Cerebellar nuclear complex (tissue), 1 donor: ENCODE measurements around the gene RASAL2.
"Not testable (repeated sequence)": the region's sequence is repeated elsewhere in the genome, so short reads cannot be mapped to it uniquely, and the experiment has no call there.

ENCODE experiments used
- DNase-seq, 2 experiments: peaks; one replicate each; lab custom pipeline; 2025; lab: John Stamatoyannopoulos, UW

RASAL2 gene

DNA sequence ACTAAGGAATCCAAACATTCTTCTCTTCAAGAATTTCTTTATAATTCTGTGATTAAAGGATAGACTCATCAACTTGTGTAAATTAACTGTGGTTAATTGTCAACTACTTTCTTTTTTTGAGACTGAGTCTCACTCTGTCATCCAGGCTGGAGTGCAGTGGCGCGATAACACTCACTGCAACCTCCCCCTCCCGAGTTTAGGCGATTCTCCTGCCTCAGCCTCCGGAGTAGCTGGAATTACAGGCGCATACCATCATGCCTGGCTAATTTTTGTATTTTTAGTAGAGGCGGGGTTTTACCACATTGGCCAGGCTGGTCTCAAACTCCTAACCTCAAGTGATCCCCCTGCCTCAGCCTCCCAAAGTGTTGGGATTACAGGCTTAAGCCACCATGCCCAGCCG, 296.4 kb downstream of the RASAL2 start:
- DNase-seq, result not testable (repeated sequence)

DNA sequence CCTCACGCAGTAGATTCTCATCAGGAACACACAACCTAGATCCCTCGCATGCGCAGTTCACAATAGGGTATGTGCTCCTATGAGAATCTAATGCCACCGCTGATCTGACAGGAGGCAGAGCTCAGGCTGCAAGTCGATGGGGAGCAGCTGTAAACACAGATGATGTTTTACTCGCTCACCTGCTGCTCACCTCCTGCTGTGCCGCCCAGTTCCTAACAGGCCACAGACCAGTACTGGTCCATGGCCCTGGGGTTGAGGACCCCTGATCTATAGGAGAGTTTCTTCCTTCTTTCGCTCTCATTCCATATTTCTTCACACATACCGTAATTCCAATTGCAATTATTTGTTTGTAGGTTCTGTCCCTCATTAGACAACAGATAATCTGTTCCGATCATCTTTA, 299.5 kb downstream of the RASAL2 start:
- no peak for DNase-seq

DNA sequence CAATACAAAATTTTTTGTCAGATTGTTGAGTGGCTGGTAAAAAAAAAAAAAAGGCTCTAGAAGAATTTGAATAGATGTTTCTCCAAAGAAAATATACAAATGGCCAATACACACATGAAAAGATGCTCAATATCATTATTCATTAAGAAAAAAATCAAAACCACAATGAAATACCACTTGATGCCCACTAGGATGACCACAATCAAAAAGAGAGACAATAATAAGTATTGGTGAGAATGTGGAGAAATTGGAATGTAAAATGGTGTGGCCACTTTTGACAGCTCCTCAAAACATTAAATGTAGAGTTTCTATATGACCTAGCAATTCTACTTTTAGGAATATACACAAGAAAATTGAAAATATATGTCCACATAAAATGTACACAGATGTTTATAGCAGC, 302.9 kb downstream of the RASAL2 start:
- DNase-seq, result no peak

DNA sequence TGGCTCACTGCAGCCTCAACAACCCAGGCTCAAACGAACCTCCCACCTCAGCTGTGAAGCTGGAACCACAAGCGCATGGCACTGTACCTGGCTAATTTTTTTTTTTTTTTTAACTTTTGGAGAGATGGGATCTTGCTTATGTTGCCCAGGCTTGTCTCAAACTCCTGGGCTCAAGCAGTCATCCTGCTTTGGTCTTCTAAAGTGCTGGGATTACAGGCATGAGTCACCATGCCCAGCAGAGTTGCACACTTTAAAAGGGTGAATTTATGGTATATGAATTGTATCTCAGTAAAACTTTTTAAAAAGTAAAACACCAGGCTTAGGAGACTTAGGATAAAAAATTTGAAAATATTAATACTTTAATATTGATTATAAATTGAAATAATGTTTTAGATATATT, 303.8 kb downstream of the RASAL2 start:
- DNase-seq, result no peak

DNA sequence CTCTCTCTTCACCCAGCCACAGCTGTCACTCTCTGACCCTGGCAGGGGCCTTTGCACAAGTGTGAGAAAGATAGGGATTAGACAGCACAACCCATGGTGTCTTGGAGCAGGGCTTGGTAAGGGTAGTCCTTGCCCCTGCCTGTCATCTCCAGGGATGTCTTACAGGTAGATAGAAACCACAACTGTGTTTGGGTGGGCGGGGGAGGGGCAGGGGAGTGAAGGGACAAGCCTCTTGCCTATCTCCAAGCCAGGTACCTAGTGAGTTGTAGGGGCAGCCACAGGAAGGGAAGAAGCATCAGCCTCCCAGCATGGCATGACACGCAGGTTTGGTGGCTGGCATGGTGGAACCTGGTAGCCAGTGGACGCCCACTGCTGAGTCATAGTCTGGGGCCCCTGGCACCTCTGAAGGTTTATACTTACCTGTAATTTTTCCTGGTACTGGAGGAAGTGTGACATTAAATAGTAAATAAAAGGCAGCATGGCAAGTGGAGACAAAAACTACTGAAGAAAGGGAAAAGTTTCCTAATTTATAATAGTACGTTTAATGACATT, 305.3 kb downstream of the RASAL2 start:
- no peak for DNase-seq

DNA sequence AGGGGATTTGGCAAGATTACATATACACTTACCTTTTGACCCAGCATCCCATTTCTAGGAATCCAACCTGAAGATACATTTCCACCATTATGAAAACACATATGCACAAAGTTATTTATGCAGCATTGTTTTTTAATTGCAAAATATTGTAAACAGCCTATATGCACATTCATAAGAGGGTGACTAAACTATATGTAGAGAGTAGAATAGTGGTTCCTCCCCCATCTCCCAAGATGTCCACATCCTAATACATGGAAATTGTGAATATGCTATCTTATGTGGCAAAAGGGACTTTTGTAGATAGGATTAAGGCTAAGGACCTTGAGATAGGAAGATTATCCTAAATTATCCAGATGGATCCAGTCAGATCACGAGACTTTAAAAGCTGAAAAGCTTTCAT, 311.2 kb downstream of the RASAL2 start:
- DNase-seq, result no peak

DNA sequence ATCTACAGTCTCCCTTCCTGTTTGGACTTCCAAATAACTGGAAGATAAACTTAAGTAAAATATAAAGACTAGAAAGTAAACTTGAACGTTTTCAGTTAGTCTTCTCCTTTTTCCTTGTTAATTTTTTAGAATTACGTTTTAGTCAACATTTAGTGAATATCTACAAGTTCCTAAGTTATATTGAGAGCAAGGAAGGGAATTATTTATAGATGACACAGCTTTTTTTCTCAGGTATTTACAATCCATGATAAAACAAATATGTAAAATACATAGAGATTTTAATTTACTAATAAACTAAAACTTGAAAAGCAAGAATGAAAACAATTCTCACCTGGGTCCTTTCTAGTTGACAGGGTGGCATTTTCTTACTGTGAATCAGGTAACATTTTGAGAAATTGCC, 313.3 kb downstream of the RASAL2 start:
- DNase-seq, result no peak

DNA sequence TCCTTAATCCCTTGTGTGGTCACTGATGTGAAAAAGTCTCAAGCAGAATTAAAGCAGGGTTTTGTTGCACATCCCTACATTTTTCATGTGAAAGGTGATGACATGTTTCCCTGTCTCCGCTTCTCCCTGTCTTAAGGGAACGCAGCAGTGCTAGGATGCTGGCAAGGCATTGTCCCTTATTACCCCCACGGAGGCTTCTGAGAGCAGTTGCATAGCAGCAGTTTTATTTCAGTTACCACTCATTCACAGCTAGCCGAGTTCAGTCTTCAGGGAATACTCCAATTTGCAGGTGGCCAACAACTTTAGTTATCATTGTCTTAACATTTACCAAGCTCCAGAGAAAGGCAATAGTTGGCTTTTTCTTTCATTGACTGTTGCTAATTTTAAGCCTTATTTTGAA, 313.8 kb downstream of the RASAL2 start:
- no peak for DNase-seq

DNA sequence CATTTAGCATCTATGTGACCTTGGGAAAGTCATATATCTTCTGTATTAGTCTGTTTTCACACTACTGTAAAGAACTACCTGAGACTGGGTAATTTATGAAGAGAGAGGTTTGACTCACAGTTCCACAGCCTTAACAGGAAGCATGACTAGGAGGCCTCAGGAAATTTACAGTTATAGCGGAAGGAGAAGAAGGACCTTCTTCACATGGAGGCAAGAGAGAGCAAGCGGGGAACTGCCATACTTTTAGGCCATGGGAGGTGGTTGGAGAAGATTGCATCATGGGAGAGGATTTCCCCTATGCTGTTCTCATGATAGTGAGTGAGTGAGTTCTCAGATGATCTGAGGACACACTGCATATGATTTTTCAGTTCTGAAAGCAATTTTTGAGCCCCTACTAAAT, 315.0 kb downstream of the RASAL2 start:
- DNase-seq, result no peak

DNA sequence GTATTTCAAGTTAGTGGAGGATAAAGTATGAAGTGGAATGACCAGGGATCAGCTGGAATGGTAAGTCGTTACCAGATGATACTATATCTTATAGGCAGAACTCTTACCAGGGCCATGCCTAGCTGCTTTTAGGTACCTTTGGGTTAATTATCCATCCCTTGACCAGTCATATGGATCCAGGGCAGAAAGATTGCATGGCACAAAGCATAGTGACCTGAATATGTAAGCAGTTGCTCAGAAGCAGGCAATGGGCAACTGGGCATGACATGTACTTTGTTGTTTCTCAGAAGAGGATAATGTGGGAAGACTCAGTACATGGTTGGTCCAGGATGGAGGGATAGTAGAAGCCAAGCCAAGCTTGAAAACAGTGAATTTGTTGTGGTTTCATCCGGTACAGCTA, 315.6 kb downstream of the RASAL2 start:
- no peak for DNase-seq

DNA sequence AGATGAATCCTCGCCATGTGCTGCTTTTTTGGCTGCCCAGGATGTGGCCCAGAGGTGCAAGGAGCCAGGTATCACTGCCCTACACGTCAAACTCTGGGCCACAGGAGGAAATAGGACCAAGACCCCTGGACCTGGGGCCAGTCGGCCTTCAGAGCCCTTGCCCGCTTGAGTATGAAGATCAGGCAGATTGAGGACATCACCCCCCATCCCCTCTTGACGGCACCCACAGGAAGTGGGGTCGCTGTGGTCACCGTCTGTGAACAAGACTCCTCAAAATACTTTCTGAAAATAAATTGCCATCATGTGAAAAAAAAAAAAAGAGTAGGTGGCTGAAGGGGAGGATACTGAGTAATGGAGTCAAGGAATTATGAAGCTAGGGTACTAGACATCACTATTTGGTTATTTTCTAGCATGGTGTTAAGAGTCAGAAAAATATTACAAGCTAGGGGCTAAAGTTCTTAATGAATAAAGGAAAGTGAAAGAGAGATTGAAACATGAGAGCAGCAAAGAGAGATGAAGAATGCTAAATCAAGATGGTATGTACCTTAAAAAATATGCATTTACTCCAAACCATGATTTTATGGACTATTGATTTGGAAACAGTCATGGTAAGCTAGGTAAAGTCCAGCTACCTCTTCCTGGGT, 318.0 kb downstream of the RASAL2 start:
- DNase-seq, result no peak

DNA sequence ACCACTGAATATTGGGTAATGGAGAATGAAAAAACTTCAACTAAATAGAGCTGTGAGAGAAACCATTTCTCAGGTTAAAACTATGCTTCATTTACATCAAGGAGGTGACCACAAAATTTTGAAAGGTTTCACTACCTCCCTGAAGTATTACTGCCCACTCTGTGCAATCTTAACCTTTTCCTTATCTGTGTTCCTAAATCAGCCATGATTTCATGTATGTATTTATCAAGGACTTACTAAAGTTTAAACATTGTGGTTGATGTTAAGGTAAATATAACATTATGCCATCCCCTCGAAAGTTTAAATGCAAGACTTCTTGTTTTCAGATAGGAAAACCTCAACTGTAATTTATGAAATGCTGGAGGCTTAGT, 318.5 kb downstream of the RASAL2 start:
- no peak for DNase-seq

DNA sequence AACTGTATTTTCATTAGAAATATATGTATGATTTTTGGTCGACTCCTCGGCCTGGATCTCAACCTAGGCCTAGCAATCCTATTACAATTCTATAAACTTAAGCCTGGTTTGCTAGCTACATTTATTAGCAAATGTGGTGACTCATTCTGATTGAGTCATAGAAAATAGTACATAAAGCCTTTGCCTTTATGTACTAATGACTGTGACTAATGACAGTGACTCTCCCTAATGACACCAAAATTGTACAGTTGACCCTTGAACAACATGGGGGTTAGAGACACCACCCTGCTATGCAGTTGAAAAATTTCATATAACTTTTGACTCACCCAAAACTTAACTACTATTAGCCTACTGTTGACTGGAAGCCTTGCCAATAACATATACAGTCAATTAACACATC, 324.0 kb downstream of the RASAL2 start:
- DNase-seq, result no peak

DNA sequence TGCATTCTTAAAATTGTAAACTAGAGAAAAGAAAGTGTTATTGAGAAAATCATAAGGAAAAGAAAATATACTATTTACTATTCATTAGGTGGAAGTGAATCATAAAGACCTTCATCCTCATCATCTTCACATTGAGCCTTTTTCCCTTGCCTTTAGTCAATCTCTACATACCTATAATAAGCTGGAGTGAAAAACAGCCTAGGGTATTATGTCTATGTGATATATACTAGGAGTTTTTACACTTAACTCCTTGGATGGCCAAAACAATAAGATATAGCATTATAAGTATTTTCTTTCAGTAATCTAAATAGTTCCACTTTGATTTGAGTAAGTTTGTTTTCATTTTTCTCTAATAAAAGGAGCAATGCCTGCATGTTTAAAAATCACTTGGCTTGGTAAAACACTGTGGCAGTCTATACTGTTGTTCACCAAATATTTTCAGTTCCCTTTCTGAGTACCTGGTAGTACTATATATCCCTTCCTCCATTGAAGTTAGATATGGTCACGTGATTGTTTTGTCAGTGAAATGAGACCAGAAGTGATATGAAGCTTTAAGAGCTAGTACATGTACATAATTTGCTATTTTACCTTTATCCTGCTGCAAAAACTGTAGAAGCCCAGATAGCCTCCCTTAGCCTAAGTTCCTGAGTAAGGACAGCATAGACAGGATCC, 324.5 kb downstream of the RASAL2 start:
- no peak for DNase-seq

DNA sequence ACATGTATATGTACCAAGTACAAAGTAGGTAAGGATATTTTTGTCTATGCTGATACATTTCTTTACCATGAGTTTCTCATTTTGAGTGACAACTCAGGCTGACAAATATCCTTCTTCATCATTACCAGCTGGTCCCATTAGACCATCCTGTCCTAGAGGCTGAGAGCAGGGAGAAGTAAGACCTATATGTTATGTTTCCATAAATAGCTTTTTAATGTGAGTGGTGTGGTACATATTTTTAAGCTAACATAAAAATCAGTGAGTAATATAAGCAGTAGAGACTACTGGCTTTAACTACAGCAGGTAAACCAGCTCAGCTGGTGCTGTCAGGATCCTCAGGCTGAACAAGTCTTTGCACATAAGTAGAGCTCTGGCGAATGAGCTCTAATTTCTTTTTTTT, 340.5 kb downstream of the RASAL2 start:
- no peak for DNase-seq

DNA sequence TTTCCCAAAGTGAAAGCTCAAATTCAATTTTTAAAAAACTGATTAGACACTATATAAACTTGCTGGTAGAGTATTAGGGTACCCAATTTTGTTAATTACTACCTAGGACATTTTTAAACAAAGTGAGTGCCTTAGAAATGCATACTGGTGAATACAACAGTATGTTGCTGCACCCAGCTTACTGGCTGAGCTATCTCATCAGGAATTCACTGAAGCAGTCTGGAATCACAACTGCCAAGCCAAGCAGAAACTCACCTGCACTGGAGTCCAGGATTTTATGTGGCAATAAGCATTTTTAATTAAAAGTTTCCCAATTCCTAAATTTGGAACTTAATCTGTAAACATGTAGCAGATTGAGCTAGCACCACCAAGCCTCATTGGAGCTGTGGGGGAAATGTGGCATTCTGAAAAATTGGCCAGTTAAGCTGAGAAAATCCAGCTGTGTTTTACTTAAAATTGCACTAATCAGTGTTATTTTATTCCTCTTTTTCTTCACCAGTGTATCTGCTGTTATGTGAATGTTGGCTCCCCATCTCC, 341.1 kb downstream of the RASAL2 start:
- no peak for DNase-seq

DNA sequence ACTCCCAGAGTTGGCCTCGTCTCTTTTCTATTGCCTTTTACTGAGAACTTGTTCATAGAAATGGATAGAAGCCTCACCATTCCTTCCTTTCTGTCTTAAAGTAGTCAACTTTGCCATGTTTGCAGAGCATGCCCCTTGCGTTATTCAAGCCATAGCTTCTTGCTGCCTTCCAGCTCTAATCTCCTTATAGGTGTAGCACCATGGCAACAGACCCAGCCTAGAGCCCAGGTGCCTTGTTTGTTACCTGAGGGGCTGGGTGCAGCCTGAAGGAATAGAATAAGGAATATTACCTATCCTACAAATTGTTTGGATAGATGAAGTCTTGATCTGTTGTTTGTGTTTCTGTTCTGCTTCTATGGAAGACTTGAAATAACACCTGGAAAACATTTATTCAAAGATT, 343.0 kb downstream of the RASAL2 start:
- no peak for DNase-seq

DNA sequence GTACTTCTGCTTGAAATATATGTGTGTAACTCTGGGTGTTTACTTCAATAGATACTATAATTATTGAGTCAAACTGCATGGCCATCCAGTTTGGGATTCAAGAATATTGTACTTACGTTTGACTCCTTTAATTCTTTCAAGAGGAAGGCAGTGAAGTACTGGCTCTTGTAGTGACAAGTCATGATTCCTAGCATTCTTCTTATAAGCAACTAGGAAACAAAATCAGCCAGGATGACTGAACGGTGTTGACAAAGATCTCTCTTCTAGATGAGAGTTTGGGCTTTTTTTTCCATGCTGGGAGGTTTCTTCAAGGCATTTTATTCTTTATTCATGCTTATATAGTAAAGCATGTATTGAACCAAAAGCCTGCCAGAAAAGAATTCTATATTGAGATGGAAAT, 344.5 kb downstream of the RASAL2 start:
- DNase-seq, result no peak

DNA sequence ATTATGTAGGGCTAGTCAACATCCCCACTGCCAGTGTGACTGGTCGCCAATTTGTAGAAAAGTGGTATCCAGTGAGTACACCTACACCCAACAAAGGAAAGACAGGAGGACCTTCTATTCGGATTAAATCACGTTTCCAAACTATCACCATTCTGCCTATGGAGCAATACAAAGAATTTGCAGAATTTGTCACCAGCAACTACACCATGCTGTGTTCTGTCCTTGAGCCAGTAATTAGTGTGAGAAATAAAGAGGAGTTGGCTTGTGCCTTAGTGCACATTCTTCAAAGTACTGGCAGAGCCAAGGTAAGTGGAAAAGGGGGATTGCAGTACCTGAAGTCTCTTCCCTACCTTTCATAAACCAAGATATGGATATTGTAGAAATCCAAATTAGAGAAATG, 349.0 kb downstream of the RASAL2 start:
- no peak for DNase-seq

DNA sequence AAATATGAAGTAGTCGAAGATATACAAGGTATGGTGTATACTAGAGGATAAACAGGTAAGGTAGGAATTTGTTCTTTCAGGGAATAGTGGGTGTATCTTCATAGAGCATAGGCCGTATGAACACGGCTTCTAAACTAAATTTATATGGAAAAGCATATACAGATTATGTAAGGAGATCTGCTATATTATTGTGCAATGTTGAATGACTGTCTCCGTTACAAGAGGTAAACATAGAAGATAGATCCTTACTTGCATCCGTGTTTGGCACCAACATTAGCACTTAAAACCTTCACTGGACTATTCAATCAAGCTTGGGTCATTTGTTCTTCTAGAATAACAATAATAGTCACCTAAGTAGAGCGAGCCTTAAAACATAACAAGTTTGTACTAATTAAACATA, 357.0 kb downstream of the RASAL2 start:
- no peak for DNase-seq

DNA sequence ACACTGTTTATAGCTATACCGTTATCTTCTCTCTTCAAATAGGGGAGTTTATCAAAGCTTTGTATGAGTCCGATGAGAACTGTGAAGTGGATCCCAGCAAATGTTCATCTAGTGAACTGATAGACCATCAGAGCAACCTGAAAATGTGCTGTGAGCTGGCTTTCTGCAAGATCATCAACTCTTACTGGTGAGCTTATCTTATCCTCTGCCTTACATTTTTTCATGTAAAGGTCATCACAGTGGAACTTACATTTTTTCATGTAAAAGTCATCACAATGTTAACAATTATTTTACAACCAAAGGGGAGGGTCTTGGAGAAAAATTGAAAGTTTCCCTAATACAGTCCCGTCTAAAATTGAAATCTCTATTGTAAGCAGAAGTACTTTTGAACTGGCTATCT, 357.6 kb downstream of the RASAL2 start:
- no peak for DNase-seq

DNA sequence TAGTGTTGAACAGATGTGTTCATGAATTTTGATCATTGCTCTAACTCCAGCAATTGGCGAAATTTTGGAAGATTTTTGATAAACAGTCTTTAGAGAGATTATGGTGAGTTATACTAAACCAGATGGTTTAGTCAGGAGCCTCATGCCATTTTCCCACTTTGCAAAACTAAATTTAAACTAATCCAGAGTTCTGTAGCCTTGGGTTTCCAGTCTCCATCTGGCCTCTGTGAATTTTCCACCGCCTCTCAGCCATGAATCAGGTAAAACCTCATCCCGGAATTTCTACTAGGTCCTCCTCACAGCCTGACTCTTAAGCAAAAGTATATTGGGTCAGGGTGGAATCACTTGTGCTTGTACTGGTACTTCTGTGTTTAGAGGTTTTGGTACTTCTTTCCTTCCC, 358.1 kb downstream of the RASAL2 start:
- no peak for DNase-seq

DNA sequence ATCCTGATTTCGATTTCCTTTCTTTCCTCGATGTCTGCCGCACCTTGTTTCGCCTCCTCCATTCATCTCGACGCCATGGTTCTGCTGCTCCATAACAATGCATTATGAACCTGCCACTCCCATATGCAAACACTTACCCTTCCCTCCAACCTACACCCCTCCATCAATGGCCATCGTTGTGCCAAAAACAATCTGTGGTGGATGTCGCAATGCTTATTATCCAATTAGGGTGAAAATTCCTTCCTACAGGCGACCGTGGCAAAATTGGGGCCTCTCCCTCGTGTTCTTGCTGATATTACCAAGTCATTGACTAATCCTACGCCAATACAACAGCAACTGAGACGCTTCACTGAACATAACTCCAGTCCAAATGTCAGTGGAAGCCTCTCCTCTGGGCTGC, 362.6 kb downstream of the RASAL2 start:
- no peak for DNase-seq

DNA sequence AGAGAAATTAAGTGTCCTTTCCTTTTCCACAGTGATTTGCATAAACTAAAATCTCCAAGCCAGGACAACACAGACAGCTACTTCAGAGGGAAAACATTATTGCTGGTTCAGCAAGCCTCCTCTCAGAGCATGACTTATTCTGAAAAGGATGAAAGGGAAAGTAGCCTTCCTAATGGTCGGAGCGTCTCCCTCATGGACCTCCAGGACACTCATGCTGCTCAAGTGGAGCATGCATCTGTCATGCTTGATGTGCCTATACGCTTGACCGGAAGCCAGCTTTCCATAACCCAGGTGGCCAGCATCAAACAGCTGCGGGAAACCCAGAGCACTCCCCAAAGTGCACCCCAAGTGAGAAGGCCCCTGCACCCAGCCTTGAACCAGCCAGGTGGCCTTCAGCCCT, 363.7 kb downstream of the RASAL2 start:
- DNase-seq, result no peak
